Sigmoid colon (tissue), 7 donors: ENCODE data around the gene MGST2. TPM values are rescaled to one million over a fixed set of nuclear protein-coding genes. Genes with fewer than 3 reads are reported as not detected.

Experiments
- DNase-seq: peaks from one replicate; pipeline ENCODE4 v3.0.0-alpha.2; 2019
- H3K27ac ChIP-seq, 4 donors: fragments of 200-600 bp; sonication (generic); one replicate each; pipeline ENCODE4 v1.5.1; 2016 to 2019; ENCODE audit warnings: mild to moderate bottlenecking in 1 of 4
- H3K27me3 ChIP-seq, 3 donors: fragments of 200-600 bp; sonication (generic); one replicate each; pipeline ENCODE4 v1.5.1; 2019; ENCODE audit warnings: mild to moderate bottlenecking in 1 of 3
- H3K36me3 ChIP-seq, 4 donors: fragments of 200-600 bp; sonication (generic); one replicate each; pipeline ENCODE4 v1.5.1; 2016 to 2019
- H3K4me1 ChIP-seq, 4 donors: fragments of 200-600 bp; sonication (generic); one replicate each; pipeline ENCODE4 v1.5.1; 2017 to 2019
- H3K4me3 ChIP-seq, 4 donors: fragments of 200-600 bp; sonication (generic); one replicate each; pipeline ENCODE4 v1.5.1; 2017 to 2019; ENCODE audit warnings: mild to moderate bottlenecking in 2 of 4, moderate library complexity in 1 of 4
- H3K9me3 ChIP-seq, 4 donors: fragments of 200-600 bp in 3 of 4; sonication (generic) in 3 of 4; one replicate each; pipeline versions ENCODE4 v1.5.1 to v1.6.1; 2013 to 2019
- EP300 ChIP-seq, 4 donors: sonication (generic); formaldehyde crosslinking; IDR thresholded peaks; one replicate each; pipeline ENCODE4 v1.6.1; 2017; ENCODE audit warnings: antibody characterized with exemption in 4 of 4
- POLR2A ChIP-seq, 2 donors: fragments of 450-650 bp; IDR thresholded peaks; one replicate each; pipeline ENCODE4 v1.6.1; 2016; ENCODE audit warnings: antibody characterized with exemption in 2 of 2, mild to moderate bottlenecking in 2 of 2, moderate library complexity in 2 of 2
- POLR2AphosphoS5 ChIP-seq, 4 donors: sonication (generic); formaldehyde crosslinking; IDR thresholded peaks; one replicate each; pipeline ENCODE4 v1.6.1; 2017; ENCODE audit warnings: antibody characterized with exemption in 4 of 4
- WGBS, 2 donors: extraction: QIAGEN DNeasy Blood & Tissue Kit; methylation state at CpG; one replicate each; pipeline ENCODE4 v1.1.7; 2013; 5-methylcytosine and 5-hydroxymethylcytosine counted together
- intact Hi-C: fragments of 100-400 bp; cut with DNase I; formaldehyde crosslinking; loops from one replicate; pipeline ENCODE4 v1.15.1; 2023
- polyA plus RNA-seq, 3 donors: library from polyadenylated mRNA; stranded (reverse); fragments of 200-250 nt; gene quantifications; one replicate each; pipeline ENCODE4 v1.2.3, GENCODE V29; 2013
- total RNA-seq, 4 donors: library from RNA; depleted of rRNA; stranded (reverse); fragments of >200 nt; gene quantifications; one replicate each; pipeline ENCODE4 v1.1.0, GENCODE V29; 2016
- TF ChIP-seq, protein P1 (sequence below), 4 experiments: fragments of 450-650 bp in 3 of 4; fragments of 200-600 bp in 1 of 4; IDR thresholded peaks; one replicate each; pipeline ENCODE4 v1.5.1; 2016 to 2019; ENCODE audit warnings: antibody characterized with exemption in 4 of 4, mild to moderate bottlenecking in 3 of 4, moderate library complexity in 2 of 4
- donor health status: healthy with polysubstance abuse.
- donor health status: Bipolar disorder and iron deficiency.
- donor health status: healthy.

The MGST2 gene
- total and polyA plus RNA-seq, 7 donors, result 30.8 to 143 (median 48.2) TPM

- Histone ChIP-seq H3K27me3 (no peaks in the 10 kb centered on the region), H3K27ac (no peak overlapping the region), H3K4me1 (no peaks in the 10 kb centered on the region), H3K36me3 (no peaks in the 10 kb centered on the region), H3K9me3 (no peaks in the 10 kb centered on the region), H3K4me3 (no peak overlapping the region)
- 65 to 75% methylated on average over 3 of the region's 3 CpGs for WGBS, 2 donors
- TF ChIP-seq POLR2AphosphoS5 (IDR thresholded peaks at IDR 0.05), result no peak
- TF ChIP-seq EP300 (IDR thresholded peaks at IDR 0.05), result no peak
- TF ChIP-seq POLR2A (IDR thresholded peaks at IDR 0.05), result no peak
- TF ChIP-seq, protein P1, sequence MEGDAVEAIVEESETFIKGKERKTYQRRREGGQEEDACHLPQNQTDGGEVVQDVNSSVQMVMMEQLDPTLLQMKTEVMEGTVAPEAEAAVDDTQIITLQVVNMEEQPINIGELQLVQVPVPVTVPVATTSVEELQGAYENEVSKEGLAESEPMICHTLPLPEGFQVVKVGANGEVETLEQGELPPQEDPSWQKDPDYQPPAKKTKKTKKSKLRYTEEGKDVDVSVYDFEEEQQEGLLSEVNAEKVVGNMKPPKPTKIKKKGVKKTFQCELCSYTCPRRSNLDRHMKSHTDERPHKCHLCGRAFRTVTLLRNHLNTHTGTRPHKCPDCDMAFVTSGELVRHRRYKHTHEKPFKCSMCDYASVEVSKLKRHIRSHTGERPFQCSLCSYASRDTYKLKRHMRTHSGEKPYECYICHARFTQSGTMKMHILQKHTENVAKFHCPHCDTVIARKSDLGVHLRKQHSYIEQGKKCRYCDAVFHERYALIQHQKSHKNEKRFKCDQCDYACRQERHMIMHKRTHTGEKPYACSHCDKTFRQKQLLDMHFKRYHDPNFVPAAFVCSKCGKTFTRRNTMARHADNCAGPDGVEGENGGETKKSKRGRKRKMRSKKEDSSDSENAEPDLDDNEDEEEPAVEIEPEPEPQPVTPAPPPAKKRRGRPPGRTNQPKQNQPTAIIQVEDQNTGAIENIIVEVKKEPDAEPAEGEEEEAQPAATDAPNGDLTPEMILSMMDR (IDR thresholded peaks at IDR 0.05), result no peak
- no peak for DNase-seq
- intact Hi-C loops, result no loop called here
These were observed 41.1 kb upstream of the MGST2 start for GRCh38 chr4:139624441-139625092.

- DNase-seq, result no peak
- Histone ChIP-seq H3K4me1 (no peaks in the 10 kb centered on the region), H3K9me3 (no peaks in the 10 kb centered on the region), H3K27ac (no peak overlapping the region), H3K27me3 (no peaks in the 10 kb centered on the region), H3K4me3 (no peak overlapping the region), H3K36me3 (no peaks in the 10 kb centered on the region)
- 89 to 93% methylated on average over 3 of the region's 3 CpGs for WGBS, 2 donors
- intact Hi-C loops, result no loop called here
- TF ChIP-seq POLR2AphosphoS5 (IDR thresholded peaks at IDR 0.05) (no peak), EP300 (IDR thresholded peaks at IDR 0.05) (no peak), POLR2A (IDR thresholded peaks at IDR 0.05) (no peak)
- TF ChIP-seq, protein P1 (IDR thresholded peaks at IDR 0.05), result no peak
These were observed 40.5 kb upstream of the MGST2 start for GRCh38 chr4:139625093-139625455.

- Histone ChIP-seq H3K27ac (no peak overlapping the region), H3K4me3 (no peak overlapping the region), H3K27me3 (no peaks in the 10 kb centered on the region), H3K4me1 (no peaks in the 10 kb centered on the region), H3K9me3 (no peaks in the 10 kb centered on the region), H3K36me3 (no peaks in the 10 kb centered on the region)
- intact Hi-C loops, result no loop called here
- no peak for TF ChIP-seq POLR2A (IDR thresholded peaks at IDR 0.05)
- 91 to 92% methylated on average over 4 of the region's 4 CpGs for WGBS, 2 donors
- DNase-seq, result no peak
These were observed 40.1 kb upstream of the MGST2 start for GRCh38 chr4:139625482-139625881.

- 67% methylated on average over 16 of the region's 16 CpGs for WGBS, 2 donors
- Histone ChIP-seq H3K4me3 (no peak overlapping the region), H3K4me1 (no peaks in the 10 kb centered on the region), H3K27me3 (no peaks in the 10 kb centered on the region), H3K27ac (no peak overlapping the region), H3K9me3 (no peaks in the 10 kb centered on the region), H3K36me3 (no peaks in the 10 kb centered on the region)
- intact Hi-C loops, result no loop called here
- DNase-seq, result no peak
- TF ChIP-seq POLR2A (IDR thresholded peaks at IDR 0.05) (no peak), POLR2AphosphoS5 (IDR thresholded peaks at IDR 0.05) (no peak), EP300 (IDR thresholded peaks at IDR 0.05) (no peak)
- TF ChIP-seq, protein P1 (IDR thresholded peaks at IDR 0.05), result no peak
These were observed 37.2 kb upstream of the MGST2 start for GRCh38 chr4:139628184-139629012.

- intact Hi-C loops, result loop anchor here (5.0 kb wide), 1 partner anchor 212 kb away; no protein-coding TSS in a partner anchor
- no peak overlapping the region for H3K4me3 ChIP-seq
- no peaks in the 10 kb centered on the region for H3K9me3 ChIP-seq
- DNase-seq, result no peak
- no peaks in the 10 kb centered on the region for H3K4me1 ChIP-seq
- H3K36me3 ChIP-seq, result no peaks in the 10 kb centered on the region
- no peaks in the 10 kb centered on the region for H3K27me3 ChIP-seq
- TF ChIP-seq POLR2AphosphoS5 (IDR thresholded peaks at IDR 0.05) (no peak), EP300 (IDR thresholded peaks at IDR 0.05) (no peak), POLR2A (IDR thresholded peaks at IDR 0.05) (no peak)
- TF ChIP-seq, protein P1 (IDR thresholded peaks at IDR 0.05), result no peak
- no peak overlapping the region for H3K27ac ChIP-seq
- WGBS, 2 donors, result 84 to 91% methylated on average over 3 of the region's 3 CpGs
These were observed 36.0 kb upstream of the MGST2 start for GRCh38 chr4:139629436-139630125.
